HG03432 (cell line): ENCODE results near the gene CD8A.
"Not testable (repeated sequence)": the region's sequence is repeated elsewhere in the genome, so short reads cannot be mapped to it uniquely, and the experiment has no call there.

ENCODE experiments used
- ATAC-seq: cut with Tn5 transposase; IDR thresholded peaks from one replicate; pipeline ENCODE4 v1.9.1; 2021; ENCODE audit warnings: mild to moderate bottlenecking, moderate library complexity; ENCODE audit not compliant: unreplicated experiment

Gene CD8A

GRCh38 chr2:86741889-86742498, 48.7 kb downstream of the CD8A start:
- ATAC-seq, result not testable (repeated sequence)

- not testable (repeated sequence) for ATAC-seq
Measured at GRCh38 chr2:86739889-86740288, 50.8 kb downstream of the CD8A start.

- not testable (repeated sequence) for ATAC-seq
Measured at GRCh38 chr2:86739485-86739884, 51.2 kb downstream of the CD8A start.

- not testable (repeated sequence) for ATAC-seq
Measured at GRCh38 chr2:86734896-86735295, 55.8 kb downstream of the CD8A start.
